Measurements from ENCODE around the gene GLI1. TPM values are rescaled to one million over a fixed set of nuclear protein-coding genes. Genes with fewer than 3 reads are reported as not detected.

GLI1 gene
- polyA plus RNA-seq, 1 donor from 2014 or later = 4.2 TPM

GRCh38 chr12:57467915-57468314 is 8.3 kb downstream of the GLI1 start:
- H4K20me1 ChIP-seq (ENCODE audit: insufficient read depth) = no peaks in the 10 kb centered on the region
- H3K4me3 ChIP-seq (ENCODE audit: low read length) = no peak overlapping the region
- H3K9me3 ChIP-seq (ENCODE audit: low read length) = no peaks in the 10 kb centered on the region
- no peak overlapping the region for H3K9ac ChIP-seq (ENCODE audit: low read length)
- H3K79me2 ChIP-seq (replicated peaks; ENCODE audit: insufficient read depth, low read length) = no peaks in the 10 kb centered on the region
- H3K27me3 ChIP-seq (ENCODE audit: insufficient read depth, low read depth, low read length) = peaks cover 29% of the 10 kb centered on the region
- no peaks in the 10 kb centered on the region for H3K36me3 ChIP-seq (ENCODE audit: insufficient read depth, low read length)
- no peak overlapping the region for H2AFZ ChIP-seq (ENCODE audit: low read depth, low read length)
- no peak overlapping the region for H3K27ac ChIP-seq (ENCODE audit: low read length)
- no peaks in the 10 kb centered on the region for H3F3A ChIP-seq (ENCODE audit: insufficient read depth, low read length, poor library complexity, severe bottlenecking)
- TF ChIP-seq CTCF (IDR thresholded peaks at IDR 0.05; ENCODE audit: poor library complexity, severe bottlenecking) = no peak
- TF ChIP-seq EZH2 (IDR thresholded peaks at IDR 0.05; ENCODE audit: borderline replicate concordance, insufficient read depth, low read length, poor library complexity, severe bottlenecking) = no peak
- H3K9me2 ChIP-seq (ENCODE audit: insufficient read depth, low read length) = no peaks in the 10 kb centered on the region
- no peak overlapping the region for H3K4me2 ChIP-seq (ENCODE audit: low read length)

GRCh38 chr12:57469296-57470164 is 9.9 kb downstream of the GLI1 start:
- Histone ChIP-seq H3K4me2 (ENCODE audit: low read length) (no peak overlapping the region), H3K4me3 (ENCODE audit: low read length) (no peak overlapping the region), H3K9ac (ENCODE audit: low read length) (no peak overlapping the region), H3K79me2 (replicated peaks; ENCODE audit: insufficient read depth, low read length) (no peaks in the 10 kb centered on the region), H3F3A (ENCODE audit: insufficient read depth, low read length, poor library complexity, severe bottlenecking) (no peaks in the 10 kb centered on the region), H3K9me2 (ENCODE audit: insufficient read depth, low read length) (no peaks in the 10 kb centered on the region), H3K27me3 (ENCODE audit: insufficient read depth, low read depth, low read length) (peaks cover 41% of the 10 kb centered on the region), H3K36me3 (ENCODE audit: insufficient read depth, low read length) (no peaks in the 10 kb centered on the region), H3K9me3 (ENCODE audit: low read length) (no peaks in the 10 kb centered on the region), H3K27ac (ENCODE audit: low read length) (no peak overlapping the region), H2AFZ (ENCODE audit: low read depth, low read length) (no peak overlapping the region), H4K20me1 (ENCODE audit: insufficient read depth) (no peaks in the 10 kb centered on the region)
- TF ChIP-seq SMC3 (conservative IDR thresholded peaks at IDR 0.05; ENCODE audit: poor library complexity) = no peak
- no peak for TF ChIP-seq POLR2AphosphoS5 (IDR thresholded peaks at IDR 0.05)
- no peak for TF ChIP-seq TAF1 (IDR thresholded peaks at IDR 0.05; ENCODE audit: low read depth)

- Histone ChIP-seq H2AFZ (ENCODE audit: low read depth, low read length) (no peak overlapping the region), H4K20me1 (ENCODE audit: insufficient read depth) (no peaks in the 10 kb centered on the region), H3K79me2 (replicated peaks; ENCODE audit: insufficient read depth, low read length) (no peaks in the 10 kb centered on the region), H3F3A (ENCODE audit: insufficient read depth, low read length, poor library complexity, severe bottlenecking) (no peaks in the 10 kb centered on the region), H3K27ac (ENCODE audit: low read length) (no peak overlapping the region), H3K36me3 (ENCODE audit: insufficient read depth, low read length) (no peaks in the 10 kb centered on the region), H3K27me3 (ENCODE audit: insufficient read depth, low read depth, low read length) (peaks cover 50% of the 10 kb centered on the region), H3K9me3 (ENCODE audit: low read length) (no peaks in the 10 kb centered on the region), H3K9ac (ENCODE audit: low read length) (no peak overlapping the region), H3K4me3 (ENCODE audit: low read length) (no peak overlapping the region), H3K9me2 (ENCODE audit: insufficient read depth, low read length) (no peaks in the 10 kb centered on the region), H3K4me2 (ENCODE audit: low read length) (no peak overlapping the region)
- TF ChIP-seq, protein P1, sequence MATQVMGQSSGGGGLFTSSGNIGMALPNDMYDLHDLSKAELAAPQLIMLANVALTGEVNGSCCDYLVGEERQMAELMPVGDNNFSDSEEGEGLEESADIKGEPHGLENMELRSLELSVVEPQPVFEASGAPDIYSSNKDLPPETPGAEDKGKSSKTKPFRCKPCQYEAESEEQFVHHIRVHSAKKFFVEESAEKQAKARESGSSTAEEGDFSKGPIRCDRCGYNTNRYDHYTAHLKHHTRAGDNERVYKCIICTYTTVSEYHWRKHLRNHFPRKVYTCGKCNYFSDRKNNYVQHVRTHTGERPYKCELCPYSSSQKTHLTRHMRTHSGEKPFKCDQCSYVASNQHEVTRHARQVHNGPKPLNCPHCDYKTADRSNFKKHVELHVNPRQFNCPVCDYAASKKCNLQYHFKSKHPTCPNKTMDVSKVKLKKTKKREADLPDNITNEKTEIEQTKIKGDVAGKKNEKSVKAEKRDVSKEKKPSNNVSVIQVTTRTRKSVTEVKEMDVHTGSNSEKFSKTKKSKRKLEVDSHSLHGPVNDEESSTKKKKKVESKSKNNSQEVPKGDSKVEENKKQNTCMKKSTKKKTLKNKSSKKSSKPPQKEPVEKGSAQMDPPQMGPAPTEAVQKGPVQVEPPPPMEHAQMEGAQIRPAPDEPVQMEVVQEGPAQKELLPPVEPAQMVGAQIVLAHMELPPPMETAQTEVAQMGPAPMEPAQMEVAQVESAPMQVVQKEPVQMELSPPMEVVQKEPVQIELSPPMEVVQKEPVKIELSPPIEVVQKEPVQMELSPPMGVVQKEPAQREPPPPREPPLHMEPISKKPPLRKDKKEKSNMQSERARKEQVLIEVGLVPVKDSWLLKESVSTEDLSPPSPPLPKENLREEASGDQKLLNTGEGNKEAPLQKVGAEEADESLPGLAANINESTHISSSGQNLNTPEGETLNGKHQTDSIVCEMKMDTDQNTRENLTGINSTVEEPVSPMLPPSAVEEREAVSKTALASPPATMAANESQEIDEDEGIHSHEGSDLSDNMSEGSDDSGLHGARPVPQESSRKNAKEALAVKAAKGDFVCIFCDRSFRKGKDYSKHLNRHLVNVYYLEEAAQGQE (IDR thresholded peaks at IDR 0.05; ENCODE audit: borderline replicate concordance) = no peak
- TF ChIP-seq TAF1 (IDR thresholded peaks at IDR 0.05; ENCODE audit: low read depth) (no peak), POLR2AphosphoS5 (IDR thresholded peaks at IDR 0.05) (no peak), EP300 (conservative IDR thresholded peaks at IDR 0.05; ENCODE audit: poor library complexity, severe bottlenecking) (no peak), SMC3 (conservative IDR thresholded peaks at IDR 0.05; ENCODE audit: poor library complexity) (no peak)
Observed at GRCh38 chr12:57470286-57470969, 10.8 kb downstream of the GLI1 start.

Data from neural cell (in vitro differentiated cells).